Keratinocyte (primary cell): ENCODE measurements around the gene TGDS. TPM values are rescaled to one million over a fixed set of nuclear protein-coding genes. Genes with fewer than 3 reads are reported as not detected.

ENCODE experiments used
- DNase-seq: peaks from one replicate; pipeline ENCODE4 v3.0.0-alpha.2; 2011; ENCODE audit warnings: low read depth, missing footprints, low spot score
- FAIRE-seq: peaks from 2 replicates; lab custom pipeline; 2011; peaks lifted over from hg19 to GRCh38; lab: Jason Lieb, UNC
- H2AFZ ChIP-seq: 2 replicates; pipeline ENCODE4 v1.6.0; 2012; ENCODE audit warnings: low read length, control low read depth, inconsistent platforms; ENCODE audit not compliant: control insufficient read depth
- H3K27ac ChIP-seq: 2 replicates; pipeline ENCODE4 v1.5.1; 2011; ENCODE audit warnings: low read length; ENCODE audit not compliant: control insufficient read depth, insufficient read depth
- H3K27me3 ChIP-seq: 3 replicates; pipeline ENCODE4 v1.6.0; 2011; ENCODE audit warnings: low read length; ENCODE audit not compliant: control insufficient read depth, insufficient read depth; ENCODE audit errors: extremely low read depth
- H3K36me3 ChIP-seq, 2 experiments: 2 replicates in 1 of 2; 3 replicates in 1 of 2; pipeline ENCODE4 v1.5.1; 2011; ENCODE audit warnings: low read length in 2 of 2, mild to moderate bottlenecking in 1 of 2; ENCODE audit not compliant: control insufficient read depth in 2 of 2, insufficient read depth in 2 of 2; ENCODE audit errors: extremely low read depth in 1 of 2
- H3K4me1 ChIP-seq: 3 replicates; pipeline ENCODE4 v1.5.1; 2011; ENCODE audit warnings: low read length; ENCODE audit not compliant: control insufficient read depth, insufficient read depth; ENCODE audit errors: extremely low read depth
- H3K4me2 ChIP-seq: 3 replicates; pipeline ENCODE4 v1.6.0; 2011; ENCODE audit warnings: low read depth, low read length; ENCODE audit not compliant: control insufficient read depth, insufficient read depth; ENCODE audit errors: extremely low read depth
- H3K4me3 ChIP-seq, 3 experiments: fragments of 200-600 bp in 1 of 3; sonication (generic) in 1 of 3; 2 replicates in 2 of 3; 3 replicates in 1 of 3; pipeline ENCODE4 v1.5.1; 2011 to 2016; ENCODE audit warnings: low read length in 3 of 3, mild to moderate bottlenecking in 3 of 3, control low read depth in 2 of 3, inconsistent platforms in 1 of 3, low read depth in 1 of 3, mixed read lengths in 1 of 3, mixed run types in 1 of 3, moderate library complexity in 1 of 3; ENCODE audit not compliant: control insufficient read depth in 2 of 3, insufficient read depth in 2 of 3; ENCODE audit errors: extremely low read depth in 1 of 3
- H3K79me2 ChIP-seq: 2 replicates; pipeline ENCODE4 v1.6.0; 2012; ENCODE audit warnings: low read length; ENCODE audit not compliant: control insufficient read depth, insufficient read depth
- H3K9ac ChIP-seq: 3 replicates; pipeline ENCODE4 v1.6.0; 2011; ENCODE audit warnings: low read length; ENCODE audit not compliant: control insufficient read depth, insufficient read depth; ENCODE audit errors: extremely low read depth
- H3K9me1 ChIP-seq: 3 replicates; pipeline ENCODE4 v1.6.0; 2011; ENCODE audit warnings: low read length; ENCODE audit not compliant: control insufficient read depth, insufficient read depth; ENCODE audit errors: extremely low read depth
- H3K9me3 ChIP-seq: 2 replicates; pipeline ENCODE4 v1.5.1; 2012; ENCODE audit warnings: low read depth, low read length; ENCODE audit not compliant: control insufficient read depth
- H4K20me1 ChIP-seq: 3 replicates; pipeline ENCODE4 v1.6.0; 2011; ENCODE audit warnings: low read length; ENCODE audit not compliant: control insufficient read depth, insufficient read depth; ENCODE audit errors: extremely low read depth
- CTCF ChIP-seq, 3 experiments: IDR thresholded peaks in 1 of 3; conservative IDR thresholded peaks in 1 of 3; optimal IDR thresholded peaks in 1 of 3; 2 replicates in 2 of 3; 3 replicates in 1 of 3; pipeline versions ENCODE3 to v1.5.1; 2011; ENCODE audit warnings: low read length in 3 of 3, mild to moderate bottlenecking in 3 of 3, moderate library complexity in 2 of 3, control low read depth in 1 of 3, inconsistent platforms in 1 of 3; ENCODE audit not compliant: insufficient read depth in 2 of 3; ENCODE audit errors: extremely low read depth in 1 of 3
- EZH2 ChIP-seq: IDR thresholded peaks from one replicate; pipeline ENCODE4 v1.6.1; 2012; ENCODE audit warnings: inconsistent platforms, mild to moderate bottlenecking, low read length, moderate library complexity
- dilution Hi-C: fragments of 300-500 bp; cut with MboI; formaldehyde crosslinking; loops from one replicate; pipeline ENCODE4 v1.7.0; 2020; ENCODE audit warnings: low sequenced_read_pairs; ENCODE audit not compliant: extremely low pct_ligation_motif_present
- polyA plus RNA-seq, 5 experiments: library from polyadenylated mRNA; depleted of rRNA in 3 of 5; stranded (reverse) in 3 of 5; stranded (forward) in 1 of 5; unstranded in 1 of 5; fragments of >200 nt; gene quantifications; 1 replicate in 1 of 5; 2 replicates in 3 of 5; 3 replicates in 1 of 5; pipeline versions ENCODE4 v1.2.1 to v1.2.3, GENCODE V29; 2011 to 2012; ENCODE audit warnings: missing spikeins in 2 of 5, low read depth in 1 of 5, low replicate concordance in 1 of 5

The TGDS gene
- polyA plus RNA-seq, 1 donor (not counting 4 experiments of a cell fraction or from before 2014, with no cell fraction given): 19.4 TPM

- no peaks in the 10 kb centered on the region for H3K4me1 ChIP-seq
- no peaks in the 10 kb centered on the region for H3K27me3 ChIP-seq
- H3K4me3 ChIP-seq: no peak overlapping the region
- no peak for DNase-seq
- no peak overlapping the region for H2AFZ ChIP-seq
- H3K27ac ChIP-seq: no peak overlapping the region
- no peaks in the 10 kb centered on the region for H3K9me3 ChIP-seq
- H3K9me1 ChIP-seq: no peaks in the 10 kb centered on the region
- H3K4me2 ChIP-seq: no peak overlapping the region
- H4K20me1 ChIP-seq: no peaks in the 10 kb centered on the region
- dilution Hi-C loops: no loop called here
- H3K79me2 ChIP-seq: no peaks in the 10 kb centered on the region
- no peak for FAIRE-seq
- H3K36me3 ChIP-seq: peaks cover 13 to 14% of the 10 kb centered on the region in 2 experiments
- TF ChIP-seq EZH2: no peak
- no peak for TF ChIP-seq CTCF (optimal IDR thresholded peaks at IDR 0.05 in 1 of 3, IDR thresholded peaks at IDR 0.05 in 1 of 3, conservative IDR thresholded peaks at IDR 0.05 in 1 of 3; ENCODE audit: extremely low read depth in 1 of 3, insufficient read depth in 2 of 3, low read length in 3 of 3)
- no peak overlapping the region for H3K9ac ChIP-seq
Measured at GRCh38 chr13:94623316-94623715, 27.4 kb upstream of the TGDS start.

- Histone ChIP-seq H3K9me1 (no peaks in the 10 kb centered on the region), H3K9me3 (no peaks in the 10 kb centered on the region), H3K4me2 (no peak overlapping the region), H2AFZ (no peak overlapping the region), H3K4me3 (no peak overlapping the region), H4K20me1 (no peaks in the 10 kb centered on the region), H3K4me1 (no peaks in the 10 kb centered on the region), H3K79me2 (no peaks in the 10 kb centered on the region), H3K27me3 (no peaks in the 10 kb centered on the region), H3K27ac (no peak overlapping the region), H3K36me3 (peaks cover 13 to 14% of the 10 kb centered on the region in 2 experiments), H3K9ac (no peak overlapping the region)
- no peak for FAIRE-seq
- TF ChIP-seq CTCF (optimal IDR thresholded peaks at IDR 0.05 in 1 of 3, IDR thresholded peaks at IDR 0.05 in 1 of 3, conservative IDR thresholded peaks at IDR 0.05 in 1 of 3; ENCODE audit: extremely low read depth in 1 of 3, insufficient read depth in 2 of 3, low read length in 3 of 3) (no peak), EZH2 (no peak)
- dilution Hi-C loops: no loop called here
- DNase-seq: no peak
Measured at GRCh38 chr13:94622344-94622743, 26.4 kb upstream of the TGDS start.
